ENCODE measurements around the gene PRSS8.
"Not testable (repeated sequence)": the region's sequence is repeated elsewhere in the genome, so short reads cannot be mapped to it uniquely, and the experiment has no call there.

Gene PRSS8

DNA sequence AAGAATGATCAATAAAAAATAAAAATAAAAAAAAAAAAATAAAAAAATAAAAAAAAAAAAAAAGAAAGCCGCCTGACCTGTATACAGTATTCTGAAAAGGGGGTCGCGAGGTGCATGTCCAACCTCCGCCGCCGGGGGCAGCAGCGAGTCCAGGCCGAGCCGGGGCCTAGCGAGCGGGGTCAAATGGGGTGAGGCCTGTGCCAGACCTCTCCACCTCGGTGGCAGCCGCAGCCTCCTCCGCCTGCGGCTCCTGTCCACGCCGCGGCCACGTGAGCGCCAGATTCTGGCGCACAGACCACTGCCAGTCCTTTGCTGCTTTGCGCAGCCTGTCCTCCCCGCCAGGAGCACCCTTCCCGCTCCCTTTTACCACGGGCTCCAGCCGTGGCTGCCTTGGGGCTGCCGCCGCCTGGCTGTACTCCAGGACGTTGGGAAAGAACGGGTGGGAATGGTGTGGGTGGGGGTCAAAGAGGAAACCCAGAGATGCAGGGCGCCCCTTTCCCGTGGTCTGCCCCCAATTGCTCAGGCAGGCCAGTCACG is 29.8 kb downstream of the PRSS8 start:
- DNase-seq (ENCODE audit: low spot score), result peak; percentile 55

DNA sequence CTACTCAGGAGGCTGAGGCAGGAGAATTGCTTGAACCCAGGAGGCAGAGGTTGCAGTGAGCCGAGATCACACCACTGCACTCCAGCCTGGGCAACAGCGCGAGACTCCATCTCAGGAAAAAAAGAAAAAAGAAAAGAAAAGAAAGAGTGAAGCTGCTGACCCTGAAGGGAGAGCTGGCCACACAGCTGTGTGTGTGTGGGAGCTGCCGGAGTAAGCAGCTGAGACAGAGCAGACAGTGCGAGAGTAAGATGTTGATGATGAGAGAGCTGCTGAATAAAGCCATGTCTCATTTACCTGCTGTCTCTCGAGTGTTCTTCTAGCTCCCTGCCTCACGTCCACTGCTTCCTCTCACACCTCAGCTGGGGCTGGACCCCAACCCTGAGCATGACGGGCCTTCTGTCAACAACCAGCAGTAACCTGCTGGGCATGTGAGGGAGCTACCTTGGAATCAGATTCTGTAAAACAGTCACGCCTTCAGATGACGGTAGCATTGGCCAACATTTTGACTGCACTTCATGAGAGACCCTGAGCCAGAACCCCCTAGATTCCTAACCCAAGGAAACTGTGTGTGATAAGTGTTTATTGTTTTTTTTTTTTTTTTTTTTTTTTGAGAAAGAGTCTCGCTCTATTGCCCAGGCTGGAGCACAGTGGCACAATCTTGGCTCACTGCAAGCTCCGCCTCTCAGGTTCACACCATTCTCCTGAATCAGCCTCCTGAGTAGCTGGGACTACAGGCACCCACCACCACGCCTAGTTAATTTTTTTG is 34.5 kb downstream of the PRSS8 start:
- not testable (repeated sequence) for DNase-seq (ENCODE audit: low spot score)

DNA sequence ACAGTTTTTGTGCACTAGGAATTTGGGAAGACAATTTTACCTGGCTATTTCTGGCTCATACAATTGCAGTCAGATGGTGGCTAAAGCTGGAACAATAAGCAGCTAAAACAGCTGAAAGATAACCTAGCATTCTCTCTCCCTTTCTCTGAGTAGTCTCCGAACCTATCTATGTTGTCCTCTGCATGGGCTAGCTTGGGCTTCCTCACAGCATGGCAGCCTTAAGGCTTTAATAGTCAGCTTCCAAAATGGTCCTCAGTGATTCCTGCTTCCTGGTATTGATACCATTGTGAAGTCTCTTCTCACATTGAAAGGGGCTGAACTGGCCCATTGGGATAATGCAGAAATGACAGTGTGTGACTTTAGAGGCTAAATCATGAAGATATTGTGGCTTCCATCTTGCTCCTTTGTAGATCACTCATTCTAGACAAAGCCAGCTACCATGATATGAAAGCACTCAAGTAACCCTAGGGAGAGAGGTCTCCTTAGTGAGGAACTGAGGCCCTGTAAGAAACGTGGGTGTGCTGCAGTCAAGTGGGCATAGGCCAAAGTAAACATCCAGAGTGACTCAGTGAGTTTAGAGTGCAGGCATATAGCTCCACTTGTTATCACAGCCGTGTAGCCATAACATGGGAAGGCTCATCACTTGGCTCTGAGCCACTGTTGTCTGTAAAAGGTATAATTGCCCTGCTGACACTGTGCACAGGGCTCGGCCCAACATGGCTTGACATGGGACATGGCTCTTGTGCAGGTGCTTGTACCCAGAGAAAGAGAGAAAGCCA is 35.5 kb downstream of the PRSS8 start:
- no peak for DNase-seq (ENCODE audit: low spot score)

DNA sequence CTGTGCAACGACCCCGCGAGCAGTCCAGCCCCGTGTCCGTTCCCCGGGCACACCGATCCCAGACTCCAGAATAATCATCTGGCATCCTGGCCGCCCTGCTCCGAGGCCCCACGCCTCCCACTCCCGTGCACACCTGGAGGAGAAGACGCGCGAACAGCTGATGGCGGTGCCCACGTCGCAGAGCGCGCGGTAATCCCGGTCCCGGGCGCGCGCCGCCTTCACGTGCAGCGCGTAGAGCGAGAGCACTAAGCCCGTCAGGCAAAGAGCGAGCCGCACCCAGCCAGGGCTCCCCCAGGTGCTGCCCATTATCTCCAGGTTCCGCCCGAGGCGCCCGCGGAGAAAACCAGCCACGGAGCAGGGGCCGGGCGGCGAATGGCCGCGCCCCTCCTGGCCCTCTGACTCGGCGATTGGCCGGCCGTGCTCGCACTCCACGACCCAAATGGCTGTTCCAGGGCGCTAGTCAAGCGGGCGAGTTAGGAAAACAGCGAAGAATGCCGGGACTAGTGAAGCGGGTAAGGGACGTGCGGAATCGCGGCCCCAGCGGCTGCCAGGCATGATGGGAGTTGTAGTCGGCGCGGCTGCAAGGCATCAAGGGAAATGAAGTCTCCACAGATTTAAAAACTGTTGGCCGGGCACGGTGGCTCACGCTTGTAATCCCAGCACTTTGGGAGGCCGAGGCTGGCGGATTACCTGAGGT is 41.0 kb downstream of the PRSS8 start, which contains the start of gene VKORC1:
TSS of gene VKORC1 (minus strand) at position 374 of the 697 bp plus-strand sequence. CDS start at position 306, 68 bp downstream.
- DNase-seq (ENCODE audit: low spot score), result peak; percentile 91

DNA sequence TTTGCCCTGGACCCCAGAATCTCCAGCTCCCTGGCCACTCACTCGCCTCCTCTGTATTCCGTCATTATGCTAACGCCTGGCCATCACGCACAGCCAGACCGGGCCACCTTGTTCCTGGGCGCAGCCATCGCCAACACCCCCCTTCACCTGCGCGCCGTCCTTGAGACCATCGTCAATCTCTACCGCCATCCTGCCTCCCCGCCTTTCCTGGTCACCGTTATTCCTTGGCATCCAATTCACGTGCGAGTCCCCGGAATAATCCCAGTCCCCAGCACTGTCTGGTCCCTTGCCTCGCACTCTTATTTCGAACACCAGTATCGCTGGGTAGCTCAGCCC is 41.5 kb downstream of the PRSS8 start:
- no peak for DNase-seq (ENCODE audit: low spot score)

DNA sequence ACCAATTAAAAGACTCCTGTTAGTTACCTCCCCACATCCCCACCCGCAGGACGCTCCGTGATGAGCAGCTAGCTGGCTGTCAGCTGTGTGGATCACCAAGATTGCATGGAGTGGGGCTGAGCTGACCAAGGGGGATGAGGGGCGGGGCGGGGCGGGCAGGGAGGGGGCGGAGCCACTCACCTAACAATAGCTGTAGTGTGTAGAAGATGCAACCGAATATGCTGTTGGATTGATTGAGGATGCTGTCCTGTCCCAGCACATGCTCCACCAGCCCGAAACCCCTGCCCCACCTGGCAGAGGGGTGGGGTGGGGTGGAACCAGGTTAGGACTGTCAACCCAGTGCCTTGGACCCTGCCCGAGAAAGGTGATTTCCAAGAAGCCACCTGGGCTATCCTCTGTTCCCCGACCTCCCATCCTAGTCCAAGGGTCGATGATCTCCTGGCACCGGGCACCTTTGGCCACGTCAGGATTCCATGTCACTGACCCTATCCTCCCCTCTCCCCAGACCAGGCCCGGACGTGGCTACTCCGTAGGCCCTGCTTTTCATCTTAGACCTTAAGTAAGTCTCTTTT is 42.3 kb downstream of the PRSS8 start:
- DNase-seq (ENCODE audit: low spot score), result peak; percentile 84

DNA sequence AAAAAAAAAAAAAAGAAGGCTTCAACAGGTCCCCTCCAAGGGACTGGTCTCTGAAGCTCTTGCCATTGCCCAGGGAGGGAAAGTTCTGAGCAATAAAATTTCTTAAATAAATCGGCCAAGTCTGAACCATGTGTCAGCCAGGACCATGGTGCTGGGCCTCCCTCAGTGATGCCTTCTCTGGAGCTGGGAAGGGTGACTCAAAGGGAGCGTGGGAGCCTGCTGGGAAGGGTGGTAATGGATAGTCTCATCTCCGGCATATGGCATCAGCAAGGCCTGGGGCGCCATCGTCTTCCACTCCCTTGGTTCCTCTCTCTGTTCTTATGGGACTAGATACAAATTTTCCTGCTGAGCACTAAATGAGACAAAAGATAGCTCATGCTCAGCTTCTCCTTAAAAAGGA is 43.2 kb downstream of the PRSS8 start:
- DNase-seq (ENCODE audit: low spot score), result no peak

DNA sequence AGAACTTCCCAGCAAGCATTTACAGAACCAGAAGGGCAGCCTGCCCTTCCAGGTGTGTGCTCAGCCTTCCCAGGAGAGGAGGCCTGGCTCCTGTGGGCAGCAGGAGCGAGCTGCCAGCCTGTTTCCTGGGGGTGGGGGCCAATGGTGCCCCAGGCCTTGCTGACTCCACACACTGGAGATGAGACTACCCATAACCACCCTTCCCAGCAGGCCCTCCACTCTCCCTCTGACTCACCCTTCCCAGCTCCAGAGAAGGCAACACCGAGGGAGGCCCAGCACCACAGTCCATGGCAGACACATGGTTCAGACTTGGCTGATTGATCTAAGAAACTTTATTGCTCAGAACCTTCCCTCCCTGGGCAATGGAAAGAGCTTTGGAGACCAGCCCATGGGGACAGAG is 45.0 kb downstream of the PRSS8 start:
- DNase-seq (ENCODE audit: low spot score), result no peak

DNA sequence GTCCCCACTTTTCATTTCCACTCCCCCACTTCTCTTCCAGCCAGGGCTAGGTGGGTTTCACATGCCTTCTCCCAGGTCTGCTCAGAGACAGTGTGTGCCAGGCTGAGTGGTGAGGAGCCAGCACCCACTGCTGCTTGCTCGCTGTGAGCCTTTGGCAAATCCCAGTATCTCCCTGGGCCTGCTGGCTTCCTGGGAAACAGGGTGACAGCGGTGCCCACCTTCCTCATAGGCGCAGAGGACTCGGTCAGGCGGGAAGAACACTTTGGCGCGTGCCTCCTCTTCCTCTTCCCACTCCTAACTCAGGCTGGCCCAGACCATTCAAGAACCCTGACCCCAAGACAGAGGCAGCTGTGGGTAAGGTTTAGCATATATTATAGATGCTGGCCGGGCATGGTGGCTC is 46.3 kb downstream of the PRSS8 start:
- no peak for DNase-seq (ENCODE audit: low spot score)

DNA sequence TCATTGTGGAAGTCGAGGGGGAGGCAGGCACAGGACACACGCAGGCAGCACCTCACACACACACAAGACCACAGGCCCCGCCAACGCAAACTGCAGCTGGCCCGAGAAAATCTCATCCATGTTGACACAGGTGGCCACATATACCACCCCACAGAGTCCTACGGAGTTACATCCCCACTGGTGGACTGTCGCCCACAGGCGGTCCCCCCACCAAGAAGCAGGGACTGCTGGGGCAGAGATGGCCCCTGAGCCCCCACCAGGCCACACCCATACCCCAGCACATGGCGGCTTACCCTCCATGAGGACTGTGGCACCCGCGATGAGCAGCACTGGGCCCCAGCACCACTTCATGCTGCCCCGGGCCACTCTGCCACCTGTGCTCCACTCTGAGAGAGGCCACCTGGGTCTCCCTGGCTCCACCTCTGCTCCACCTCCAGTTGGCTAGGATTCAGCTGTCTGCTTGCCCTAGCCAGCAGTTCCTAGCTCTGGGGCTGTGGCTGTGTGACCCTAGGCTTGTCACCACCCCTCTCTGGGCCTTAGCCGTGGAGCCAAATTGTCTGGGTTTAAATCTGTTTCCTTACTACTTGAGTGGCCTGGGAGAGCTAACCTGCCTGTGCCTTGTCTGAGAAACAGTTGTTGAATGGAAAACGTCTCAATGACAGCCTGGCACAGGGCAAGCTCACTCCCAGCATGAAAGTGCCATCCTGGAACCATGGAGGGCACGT is 46.9 kb downstream of the PRSS8 start, which contains the start of gene PRSS53:
TSS of gene PRSS53 (minus strand) at position 485 of the 725 bp plus-strand sequence. CDS start at position 351, 134 bp downstream.
- DNase-seq (ENCODE audit: low spot score), result no peak

DNA sequence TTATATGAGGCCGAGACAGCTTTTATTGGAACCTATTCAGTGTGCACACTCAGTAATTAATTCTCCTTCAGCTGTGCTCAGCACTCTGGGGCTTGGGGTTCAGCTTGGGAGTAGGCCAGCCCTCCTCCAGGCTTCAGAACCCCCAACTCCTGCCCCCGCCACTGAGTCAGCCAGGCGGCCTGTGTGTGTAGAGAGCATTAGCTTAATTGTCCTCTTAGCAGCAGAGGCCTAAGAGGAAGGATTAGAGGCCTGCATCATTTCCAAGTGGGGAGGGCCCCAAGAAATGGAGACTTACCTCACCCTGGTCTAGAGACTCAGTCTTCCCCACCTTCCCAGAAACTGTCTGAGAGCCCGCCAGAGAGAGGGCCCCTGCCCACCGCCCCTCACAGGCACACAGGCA is 47.6 kb downstream of the PRSS8 start:
- no peak for DNase-seq (ENCODE audit: low spot score)

DNA sequence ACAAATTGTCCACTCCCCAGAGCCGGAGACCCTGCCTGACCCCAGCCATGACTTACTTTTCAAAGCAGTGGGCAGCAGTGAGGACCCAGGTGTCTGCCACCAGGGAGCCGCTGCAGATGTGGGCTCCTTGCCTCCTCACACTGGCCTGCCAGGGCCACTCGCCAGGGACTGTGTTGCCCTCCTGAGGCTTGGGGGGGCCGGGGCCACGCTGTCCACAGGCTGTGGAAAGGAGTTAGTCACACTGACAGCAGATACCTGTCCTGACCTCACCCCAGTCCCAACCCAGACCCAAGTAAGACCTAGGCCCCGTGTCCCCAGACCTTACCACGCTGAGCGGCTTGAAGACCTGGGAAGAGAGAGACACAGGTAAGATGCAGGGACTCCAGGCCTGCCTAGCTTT is 48.0 kb downstream of the PRSS8 start:
- no peak for DNase-seq (ENCODE audit: low spot score)

DNA sequence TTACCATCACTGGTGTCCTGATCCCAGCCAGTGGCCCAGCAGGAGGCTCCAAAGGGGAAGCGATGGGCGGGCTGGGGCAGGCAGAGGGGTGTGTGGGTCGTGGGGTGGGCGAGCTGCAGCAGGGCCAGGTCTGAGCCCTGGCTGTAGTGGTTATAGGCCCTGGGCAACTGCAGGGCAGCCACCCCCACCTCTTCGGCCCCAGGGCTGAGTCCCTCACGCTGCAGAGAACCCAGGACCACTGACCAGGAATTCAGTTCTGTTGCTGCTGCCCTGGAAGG is 49.0 kb downstream of the PRSS8 start:
- no peak for DNase-seq (ENCODE audit: low spot score)

DNA sequence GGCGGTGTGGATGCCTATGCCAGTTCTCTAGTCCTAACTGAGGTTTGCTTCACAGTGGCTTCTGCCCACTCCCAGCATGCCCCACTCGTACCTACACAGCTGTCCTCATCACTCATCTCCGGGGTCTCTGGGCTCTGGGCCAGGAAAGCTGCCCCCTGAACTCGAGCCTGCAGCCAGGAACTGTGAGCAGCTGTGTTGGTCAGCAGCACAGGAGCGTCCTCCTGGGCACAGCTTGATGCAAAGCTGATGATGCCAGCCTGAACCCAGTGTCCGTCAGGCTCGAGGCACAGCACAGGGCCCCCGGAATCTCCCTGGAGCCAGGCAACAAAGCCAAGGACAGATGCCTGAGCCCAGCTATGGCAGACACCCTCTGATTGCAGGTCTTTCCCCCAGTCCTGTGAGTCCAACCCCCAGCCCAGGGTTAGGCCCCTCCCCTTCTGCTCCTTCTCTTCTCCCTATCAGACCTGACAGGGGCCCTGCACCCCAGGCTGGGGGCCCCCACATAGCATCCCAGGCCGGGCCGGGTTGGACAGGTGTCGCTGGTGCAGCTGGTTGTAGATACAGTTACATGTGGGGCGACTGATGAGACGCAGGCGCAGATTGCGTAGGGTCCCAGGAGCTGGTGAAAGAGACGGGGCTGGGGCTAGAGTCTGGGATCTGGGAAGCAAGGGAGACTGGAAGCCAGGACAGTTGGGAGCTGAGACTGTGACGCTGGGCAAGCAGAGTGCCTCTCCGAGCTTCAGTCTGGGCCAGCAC is 49.5 kb downstream of the PRSS8 start:
- no peak for DNase-seq (ENCODE audit: low spot score)

DNA sequence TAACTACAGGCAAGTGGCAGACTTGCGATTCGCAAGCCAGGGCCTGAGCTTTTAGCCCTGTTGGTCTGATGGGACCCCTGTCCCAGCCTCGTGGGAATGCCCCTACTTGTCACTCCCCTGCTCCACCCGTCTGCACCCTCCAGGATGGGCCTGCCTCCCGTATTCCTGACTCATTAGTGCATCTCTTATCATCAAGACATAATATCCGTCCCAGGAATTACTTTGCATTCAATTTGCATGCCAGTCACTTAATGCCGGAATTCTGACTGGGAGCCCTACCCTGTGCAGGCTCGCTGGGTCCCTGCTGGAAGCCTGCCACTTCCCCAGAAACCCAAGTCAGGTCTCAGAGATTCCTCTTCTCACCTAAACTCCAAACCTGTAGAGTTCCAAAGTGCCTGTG is 50.1 kb downstream of the PRSS8 start:
- DNase-seq (ENCODE audit: low spot score), result no peak

DNA sequence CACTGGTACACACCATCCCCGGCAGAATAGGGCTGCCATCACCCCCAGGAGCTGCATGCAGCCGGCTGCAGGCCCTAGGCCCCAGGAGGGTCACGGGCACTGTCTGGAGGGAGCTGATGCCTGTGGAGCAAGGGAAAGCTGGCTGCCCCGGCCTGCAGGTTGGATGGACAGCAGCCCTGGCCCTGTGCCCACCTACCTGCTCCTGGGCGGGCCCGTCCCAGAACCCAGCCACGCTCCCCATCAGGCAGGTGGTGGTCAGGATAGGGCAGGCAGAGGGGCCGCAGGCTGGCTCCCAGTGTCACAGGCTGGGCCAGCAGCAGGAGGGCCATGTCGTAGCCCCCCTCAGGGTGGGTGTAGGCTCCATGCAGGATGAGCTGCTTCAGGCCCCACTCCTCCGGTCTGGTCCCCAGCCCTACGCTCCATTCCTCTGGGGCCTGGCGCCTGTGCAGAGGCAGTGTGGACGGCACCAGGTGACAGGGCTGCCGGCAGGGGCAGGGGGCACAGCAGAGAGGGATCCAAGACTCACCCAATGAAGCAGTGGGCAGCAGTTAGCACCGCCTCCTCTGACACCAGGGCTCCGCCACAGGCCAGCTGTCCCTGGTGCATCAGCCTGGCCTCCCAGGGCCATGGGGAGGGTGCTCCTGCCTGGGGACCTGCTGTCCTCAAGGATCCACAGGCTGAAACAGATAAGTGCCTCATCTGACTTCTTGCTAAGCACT is 50.8 kb downstream of the PRSS8 start:
- no peak for DNase-seq (ENCODE audit: low spot score)

DNA sequence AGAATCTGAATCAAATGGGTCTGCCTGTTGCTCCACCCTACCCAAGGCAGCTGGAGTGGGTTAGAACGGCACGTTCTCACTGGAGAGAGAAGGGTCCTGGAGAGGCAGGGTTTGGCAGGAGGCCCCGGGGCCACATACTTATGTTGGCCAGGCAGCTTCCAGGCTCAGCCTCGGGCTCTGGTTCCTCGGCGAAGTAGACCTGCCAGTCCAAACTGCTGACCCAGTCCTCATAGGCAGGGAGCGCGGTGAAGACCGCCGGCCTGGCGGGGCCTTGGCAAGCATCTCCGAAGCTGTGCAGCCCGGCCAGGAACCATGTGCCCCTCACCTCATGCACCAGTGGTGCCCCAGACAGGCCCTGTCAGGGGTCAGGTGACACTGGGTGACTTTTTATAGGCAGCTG is 51.5 kb downstream of the PRSS8 start:
- no peak for DNase-seq (ENCODE audit: low spot score)

DNA sequence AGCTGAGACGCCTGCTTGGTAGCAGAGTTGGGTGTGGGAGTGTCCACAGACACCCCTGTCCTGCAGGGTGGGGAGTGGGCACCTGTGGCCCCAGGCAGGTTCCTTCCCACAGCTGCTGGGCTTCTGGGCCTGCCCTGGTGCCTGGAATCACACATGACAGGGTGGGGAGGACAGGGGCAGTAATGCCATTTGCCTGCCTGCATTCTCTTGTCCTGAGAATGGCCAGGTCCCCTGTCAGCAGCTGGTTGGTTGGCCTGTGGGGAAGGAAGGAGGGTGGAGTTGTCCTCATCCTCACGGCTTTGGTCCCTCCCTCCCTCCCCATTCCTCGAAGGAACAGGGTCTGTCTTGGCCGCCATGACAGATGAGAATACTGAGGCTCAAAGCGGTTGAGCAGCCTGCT is 52.0 kb downstream of the PRSS8 start:
- DNase-seq (ENCODE audit: low spot score), result no peak

DNA sequence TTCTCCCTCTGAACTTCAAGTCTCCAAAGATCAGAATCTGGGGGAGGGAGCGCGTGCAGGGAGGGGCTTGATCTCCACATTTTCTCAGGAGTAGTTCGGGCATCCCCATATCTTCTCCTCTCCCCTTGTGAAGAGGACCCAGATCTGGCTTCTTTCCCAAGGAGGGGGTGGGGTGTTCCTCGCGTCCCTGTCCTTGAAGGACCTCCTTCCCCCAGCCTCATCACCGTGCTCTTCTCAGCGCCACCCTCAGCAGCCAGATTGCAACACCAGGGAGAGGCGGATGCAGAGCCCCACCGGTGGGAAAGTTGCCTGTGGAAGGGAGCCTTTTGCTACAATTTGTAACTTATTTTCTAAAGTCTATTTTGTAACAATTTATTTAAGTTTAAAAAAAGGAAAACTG is 52.4 kb downstream of the PRSS8 start:
- DNase-seq (ENCODE audit: low spot score), result no peak

DNA sequence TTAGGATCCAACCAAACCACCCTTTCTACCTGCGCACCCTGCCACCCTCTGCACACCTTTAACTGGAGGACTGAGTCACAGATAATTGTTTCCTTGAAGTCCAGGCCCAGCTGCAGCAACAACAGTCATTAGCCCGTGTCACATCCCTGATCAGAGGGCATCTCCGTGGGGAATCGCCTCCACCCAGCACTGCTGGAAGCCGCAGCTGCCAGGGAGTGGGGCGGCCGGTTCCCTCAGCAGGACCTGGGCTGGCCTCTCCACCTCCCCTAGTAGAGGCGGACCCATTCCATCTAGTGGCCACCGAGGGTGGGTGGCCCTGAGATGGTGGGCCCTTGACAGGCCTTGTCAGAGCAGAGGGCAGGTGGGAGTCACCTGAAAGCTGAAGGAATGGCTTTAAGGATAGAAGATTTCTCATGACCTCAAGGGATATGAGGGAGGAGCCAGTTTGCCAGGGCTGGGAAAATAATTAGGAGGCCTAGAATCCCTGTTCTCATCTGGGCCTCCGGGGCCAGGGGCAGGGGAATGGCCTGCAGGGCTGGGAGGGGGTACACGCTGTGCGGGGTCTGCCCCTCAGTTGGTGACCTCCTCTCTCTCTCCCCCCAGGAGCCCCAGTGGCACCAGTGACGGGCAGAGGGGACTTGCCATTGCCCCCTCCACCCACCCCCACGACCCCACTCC is 53.0 kb downstream of the PRSS8 start:
- DNase-seq (ENCODE audit: low spot score), result no peak

All from COLO829 (cell line).